ENCODE data around the gene STUM.

DNA sequence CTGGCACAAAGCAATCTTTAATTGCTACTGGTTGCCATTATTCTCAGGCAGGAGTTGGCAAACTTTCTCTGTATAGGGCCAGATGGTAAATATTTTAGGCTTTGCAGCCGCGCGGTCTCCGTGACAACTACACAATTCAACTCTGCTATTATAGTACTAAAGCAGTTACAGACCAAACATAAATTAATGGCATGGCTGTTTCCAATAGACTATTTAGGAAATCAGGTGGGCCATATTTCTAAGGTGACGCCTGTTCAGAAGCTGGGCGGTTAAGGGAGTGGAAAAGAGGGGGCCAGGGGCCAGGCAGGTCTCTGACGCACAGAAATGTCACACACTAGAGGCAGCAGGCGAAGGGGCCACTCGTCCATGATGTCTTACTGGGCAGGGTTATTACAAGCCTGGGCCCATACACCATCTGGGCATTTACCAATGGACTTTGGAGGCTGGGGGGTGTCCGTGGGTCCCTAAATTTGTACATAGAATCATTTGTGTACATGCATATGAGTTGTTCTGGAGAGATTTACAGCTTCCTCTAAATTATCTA, 80.1 kb downstream of the STUM start:
- TF ChIP-seq, protein P1, sequence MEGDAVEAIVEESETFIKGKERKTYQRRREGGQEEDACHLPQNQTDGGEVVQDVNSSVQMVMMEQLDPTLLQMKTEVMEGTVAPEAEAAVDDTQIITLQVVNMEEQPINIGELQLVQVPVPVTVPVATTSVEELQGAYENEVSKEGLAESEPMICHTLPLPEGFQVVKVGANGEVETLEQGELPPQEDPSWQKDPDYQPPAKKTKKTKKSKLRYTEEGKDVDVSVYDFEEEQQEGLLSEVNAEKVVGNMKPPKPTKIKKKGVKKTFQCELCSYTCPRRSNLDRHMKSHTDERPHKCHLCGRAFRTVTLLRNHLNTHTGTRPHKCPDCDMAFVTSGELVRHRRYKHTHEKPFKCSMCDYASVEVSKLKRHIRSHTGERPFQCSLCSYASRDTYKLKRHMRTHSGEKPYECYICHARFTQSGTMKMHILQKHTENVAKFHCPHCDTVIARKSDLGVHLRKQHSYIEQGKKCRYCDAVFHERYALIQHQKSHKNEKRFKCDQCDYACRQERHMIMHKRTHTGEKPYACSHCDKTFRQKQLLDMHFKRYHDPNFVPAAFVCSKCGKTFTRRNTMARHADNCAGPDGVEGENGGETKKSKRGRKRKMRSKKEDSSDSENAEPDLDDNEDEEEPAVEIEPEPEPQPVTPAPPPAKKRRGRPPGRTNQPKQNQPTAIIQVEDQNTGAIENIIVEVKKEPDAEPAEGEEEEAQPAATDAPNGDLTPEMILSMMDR (IDR thresholded peaks at IDR 0.05; ENCODE audit: poor library complexity), result no peak
- no peak for TF ChIP-seq EZH2 (IDR thresholded peaks at IDR 0.05; ENCODE audit: borderline replicate concordance)
